Activated T-cell treated with anti-CD3 and anti-CD28 coated beads, Interleukin-2, amount 50 U/mL, for 1 hour (primary cell): Measurements from ENCODE around the gene TGFB1I1.

Experiments used
- DNase-seq: peaks from one replicate; pipeline ENCODE4 v3.0.0-alpha.2; 2020

TGFB1I1 gene

GRCh38 chr16:31453255-31454204 lies 18.4 kb upstream of the TGFB1I1 start:
- DNase-seq = no peak

GRCh38 chr16:31455601-31456314 lies 16.2 kb upstream of the TGFB1I1 start:
- no peak for DNase-seq

GRCh38 chr16:31456988-31457360 lies 15.0 kb upstream of the TGFB1I1 start:
- no peak for DNase-seq

DNA sequence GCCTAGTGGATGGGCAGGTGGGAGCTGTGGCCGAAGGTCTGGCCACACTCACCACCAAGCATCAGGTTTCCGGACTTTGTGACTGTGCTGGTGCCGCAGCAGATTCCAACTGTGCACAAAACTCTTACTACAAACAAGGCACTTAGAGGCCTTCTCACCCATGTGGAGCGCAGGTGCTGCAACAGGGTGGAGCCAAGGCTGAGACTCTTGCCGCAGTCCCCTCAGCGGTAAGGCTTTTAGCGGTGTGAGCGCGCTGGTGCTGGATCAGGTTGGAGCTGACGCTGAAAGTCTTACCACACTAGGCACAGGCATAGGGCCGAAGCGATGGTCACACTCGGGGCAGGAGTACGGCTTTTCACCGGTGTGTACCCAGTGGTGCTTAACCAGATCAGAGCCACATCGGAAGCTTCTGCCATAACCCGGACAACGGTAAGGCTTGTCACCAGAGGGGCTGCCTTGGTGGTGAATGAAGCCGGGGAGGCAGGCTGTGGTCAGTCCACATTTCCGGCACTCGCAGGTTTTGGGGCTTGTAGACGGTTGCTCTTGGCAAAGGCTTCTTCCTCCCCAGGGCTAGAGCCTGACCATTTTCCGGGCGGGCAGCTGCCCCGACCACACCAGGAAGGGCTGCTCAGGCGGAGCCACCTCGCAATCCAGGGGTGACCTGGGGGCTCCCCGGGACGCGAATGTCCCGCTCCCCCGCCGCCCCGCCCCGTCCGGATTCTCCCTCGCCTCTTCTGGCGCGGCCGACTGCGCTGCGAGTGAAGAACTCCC lies 13.7 kb upstream of the TGFB1I1 start:
- peak; percentile 62 for DNase-seq

DNA sequence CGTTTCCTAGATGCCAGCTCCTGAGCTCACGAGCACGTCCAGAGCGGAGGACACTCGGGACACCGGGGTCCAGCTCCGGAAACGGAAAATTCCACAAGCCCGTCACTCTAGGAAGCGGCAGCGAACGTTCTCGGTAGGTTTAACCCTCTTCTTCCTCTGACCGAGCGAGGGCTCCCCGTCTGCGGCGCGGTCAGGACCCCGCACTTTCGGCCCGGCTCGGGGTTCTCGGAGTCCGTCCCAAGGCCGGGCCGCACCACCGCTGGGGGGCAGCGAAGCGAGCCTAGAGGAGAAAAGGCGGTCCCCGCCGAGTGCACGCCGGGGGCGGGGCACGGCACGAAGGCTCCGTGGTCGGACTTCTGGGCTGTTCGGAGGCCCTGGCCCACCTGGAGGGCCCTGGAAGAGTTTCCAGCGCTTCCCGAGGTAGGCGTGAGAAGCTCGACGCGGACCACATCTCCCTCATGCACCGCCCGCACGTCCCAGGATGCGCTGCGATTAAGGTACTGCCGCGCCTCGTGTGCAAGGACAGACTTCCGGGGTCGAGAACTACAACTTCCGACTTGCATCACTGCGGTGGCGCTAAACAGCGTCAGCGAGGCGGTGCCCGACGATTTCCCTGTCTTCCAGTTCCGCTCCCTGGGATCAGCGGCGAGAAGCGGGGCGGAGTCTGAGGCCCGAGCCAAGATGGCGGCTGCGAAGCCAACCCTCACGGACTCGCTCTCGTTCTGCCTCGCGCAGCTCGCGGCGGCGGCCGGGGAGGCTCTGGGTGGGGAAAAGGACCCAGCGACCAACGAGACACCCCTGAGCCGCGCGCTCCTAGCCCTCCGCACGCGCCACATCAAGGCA lies 12.9 kb upstream of the TGFB1I1 start, which contains the start of gene ARMC5:
Gene ARMC5, plus strand, starts transcription at position 658 of the 843 bp plus-strand sequence. Its CDS starts 24 bp downstream, at position 682.
- DNase-seq = peak; percentile 95

- DNase-seq = peak; percentile 100
These were observed 12.0 kb upstream of the TGFB1I1 start for GRCh38 chr16:31459687-31460581.

DNA sequence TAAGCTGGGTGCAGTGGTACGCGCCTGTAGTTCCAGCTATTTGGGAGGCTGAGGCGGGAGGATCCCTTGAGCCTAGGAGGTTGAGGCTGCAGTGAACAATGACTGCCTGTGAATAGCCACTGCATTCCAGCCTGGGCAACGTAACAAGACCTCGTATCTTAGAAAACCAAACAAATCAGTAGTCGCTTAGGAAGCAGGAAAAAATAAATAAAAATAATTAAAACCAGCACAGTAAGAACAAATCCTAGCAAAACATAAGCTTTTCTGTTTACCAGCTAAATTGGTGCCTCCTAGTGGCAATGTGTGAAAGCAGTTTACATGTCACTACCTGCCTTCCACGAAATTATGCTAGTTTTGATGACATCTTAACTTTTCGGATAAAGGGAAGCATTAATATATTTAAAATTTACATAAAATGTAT lies 11.4 kb upstream of the TGFB1I1 start:
- no peak for DNase-seq

GRCh38 chr16:31461201-31461920 lies 10.6 kb upstream of the TGFB1I1 start:
- no peak for DNase-seq

- DNase-seq = no peak
These were observed 9.8 kb upstream of the TGFB1I1 start for GRCh38 chr16:31461921-31462804.

DNA sequence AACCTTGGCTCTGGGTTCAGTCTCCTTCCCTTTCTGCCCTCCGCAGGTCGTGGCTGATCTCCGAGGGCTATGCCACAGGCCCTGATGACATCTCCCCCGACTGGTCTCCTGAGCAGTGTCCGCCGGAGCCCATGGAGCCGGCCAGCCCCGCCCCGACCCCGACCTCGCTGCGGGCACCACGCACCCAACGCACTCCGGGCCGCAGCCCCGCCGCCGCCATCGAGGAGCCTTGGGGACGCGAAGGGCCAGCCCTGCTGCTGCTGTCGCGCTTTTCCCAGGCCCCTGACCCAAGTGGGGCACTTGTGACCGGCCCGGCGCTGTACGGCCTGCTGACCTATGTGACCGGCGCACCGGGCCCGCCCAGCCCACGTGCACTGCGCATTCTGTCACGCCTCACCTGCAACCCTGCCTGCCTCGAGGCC lies 7.6 kb upstream of the TGFB1I1 start:
- DNase-seq = no peak

DNA sequence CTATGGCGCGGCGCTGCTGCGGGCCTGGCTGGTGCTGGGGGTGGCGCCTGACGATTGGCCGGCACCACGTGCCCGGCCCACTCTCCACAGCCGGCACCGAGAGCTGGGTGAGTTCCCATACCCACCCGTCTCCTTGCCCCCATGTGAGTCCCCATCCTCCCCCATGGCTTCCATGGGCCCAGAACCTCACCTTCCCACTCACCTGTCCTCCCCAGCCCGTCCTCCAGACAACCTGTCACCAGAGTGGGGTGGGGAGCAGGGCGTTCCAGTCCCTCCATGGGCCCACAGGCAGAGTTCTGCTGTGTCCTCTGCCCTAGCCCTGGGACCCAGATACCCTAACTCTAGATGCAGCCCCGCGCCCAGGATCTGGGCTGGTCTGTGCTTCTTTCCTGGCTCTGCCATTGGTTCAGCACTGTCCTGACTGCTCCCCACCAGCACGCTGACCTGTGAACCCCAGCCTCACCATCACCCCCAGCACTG lies 7.1 kb upstream of the TGFB1I1 start:
- no peak for DNase-seq

DNA sequence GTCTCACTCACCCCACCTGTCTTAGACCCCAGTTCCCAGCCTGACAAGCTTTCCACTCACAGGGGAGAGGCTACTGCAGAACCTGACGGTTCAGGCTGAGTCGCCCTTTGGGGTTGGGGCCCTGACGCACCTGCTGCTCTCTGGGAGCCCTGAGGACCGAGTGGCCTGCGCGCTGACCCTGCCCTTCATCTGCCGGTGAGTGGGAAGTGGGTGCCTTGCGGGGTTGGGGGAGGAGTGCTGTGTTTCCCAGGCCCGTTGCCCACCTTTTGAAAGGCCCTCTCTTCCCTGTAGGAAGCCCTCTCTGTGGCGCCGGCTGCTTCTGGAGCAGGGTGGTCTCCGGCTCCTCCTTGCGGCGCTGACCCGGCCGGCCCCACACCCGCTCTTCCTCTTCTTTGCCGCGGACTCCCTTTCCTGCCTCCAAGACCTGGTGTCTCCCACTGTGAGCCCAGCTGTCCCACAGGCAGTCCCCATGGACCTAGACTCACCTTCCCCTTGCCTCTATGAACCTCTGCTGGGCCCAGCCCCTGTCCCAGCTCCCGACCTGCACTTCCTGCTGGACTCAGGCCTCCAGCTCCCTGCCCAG lies 6.1 kb upstream of the TGFB1I1 start:
- DNase-seq = no peak

GRCh38 chr16:31466381-31466841 lies 5.5 kb upstream of the TGFB1I1 start:
- DNase-seq = no peak

- no peak for DNase-seq
These were observed 4.7 kb upstream of the TGFB1I1 start for GRCh38 chr16:31467151-31467773.

- no peak for DNase-seq
These were observed 4.1 kb upstream of the TGFB1I1 start for GRCh38 chr16:31467858-31468257.

- no peak for DNase-seq
These were observed 1.3 kb upstream of the TGFB1I1 start for GRCh38 chr16:31470615-31471014.

DNA sequence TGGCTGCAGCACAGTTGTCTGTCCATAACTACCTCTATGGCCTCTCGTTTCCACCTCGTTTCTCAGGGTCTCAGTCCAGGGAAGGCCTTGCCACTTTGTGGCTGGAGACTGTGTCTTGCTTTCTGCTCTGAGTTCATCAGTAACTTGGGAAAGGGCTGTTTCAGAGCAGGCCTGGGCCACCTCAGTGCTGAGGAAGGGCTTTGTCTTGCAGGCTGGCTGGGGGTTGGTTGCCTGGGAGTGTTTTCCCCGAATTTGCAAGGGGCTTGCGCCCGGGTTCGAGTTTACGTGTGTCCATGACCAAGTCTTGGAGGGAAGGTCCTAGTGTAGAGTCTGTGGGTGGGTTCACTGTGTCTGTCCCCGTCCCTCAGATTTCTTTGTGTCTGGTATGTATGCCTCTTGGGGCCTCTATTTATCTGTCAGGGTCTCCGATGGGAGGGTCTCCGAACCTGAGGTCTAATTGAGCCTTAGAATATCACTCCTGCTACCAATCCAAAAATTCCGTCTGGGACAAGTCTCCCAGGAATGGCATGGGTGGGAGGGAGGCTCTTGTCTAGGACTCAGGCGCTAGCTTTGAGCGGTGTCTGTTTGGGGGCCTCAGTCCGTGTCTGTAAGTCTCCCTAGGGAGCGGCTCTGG lies 594 bp upstream of the TGFB1I1 start:
- no peak for DNase-seq
